Adipocyte (in vitro differentiated cells): ENCODE measurements around the gene AKAP7.

Experiments
- DNase-seq: peaks from one replicate; pipeline ENCODE4 v3.0.0-alpha.2; 2015; ENCODE audit warnings: low read depth
- H3K27me3 ChIP-seq: replicated peaks from 2 replicates; pipeline ENCODE4 v1.7.0; 2013; ENCODE audit warnings: mild to moderate bottlenecking, low read length, moderate library complexity; ENCODE audit not compliant: control insufficient read depth, insufficient read depth
- H3K36me3 ChIP-seq: 2 replicates; pipeline ENCODE4 v1.7.0; 2013; ENCODE audit warnings: low read length, mild to moderate bottlenecking, moderate library complexity; ENCODE audit not compliant: control insufficient read depth, insufficient read depth, severe bottlenecking
- H3K4me1 ChIP-seq: 2 replicates; pipeline ENCODE4 v1.7.0; 2013; ENCODE audit warnings: mild to moderate bottlenecking, low read length, moderate library complexity; ENCODE audit not compliant: control insufficient read depth, insufficient read depth
- H3K4me3 ChIP-seq: 2 replicates; pipeline ENCODE4 v1.7.0; 2013; ENCODE audit warnings: mild to moderate bottlenecking, low read length, moderate library complexity
- H3K9ac ChIP-seq: 2 replicates; pipeline ENCODE4 v1.7.0; 2013; ENCODE audit warnings: mild to moderate bottlenecking, low read length, moderate library complexity
- H3K9me3 ChIP-seq: 2 replicates; pipeline ENCODE4 v1.7.0; 2013; ENCODE audit warnings: mild to moderate bottlenecking, low read length, moderate library complexity; ENCODE audit not compliant: control insufficient read depth

Gene AKAP7

GRCh38 chr6:131226459-131227157 lies 91.3 kb downstream of the AKAP7 start:
- peaks cover 4% of the 10 kb centered on the region for H3K4me1 ChIP-seq
- no peak overlapping the region for H3K4me3 ChIP-seq

GRCh38 chr6:131227158-131227543 lies 91.9 kb downstream of the AKAP7 start:
- Histone ChIP-seq H3K9ac (no peak overlapping the region), H3K27me3 (no peaks in the 10 kb centered on the region), H3K9me3 (no peaks in the 10 kb centered on the region), H3K36me3 (no peaks in the 10 kb centered on the region), H3K4me1 (peaks cover 4% of the 10 kb centered on the region), H3K4me3 (no peak overlapping the region)
- DNase-seq: no peak

More at GRCh38 chr6:131226459-131227157, 91.3 kb downstream of the AKAP7 start:
- no peaks in the 10 kb centered on the region for H3K27me3 ChIP-seq
- H3K9me3 ChIP-seq: no peaks in the 10 kb centered on the region
- no peaks in the 10 kb centered on the region for H3K36me3 ChIP-seq
- DNase-seq: no peak
- H3K9ac ChIP-seq: no peak overlapping the region

- Histone ChIP-seq H3K27me3 (no peaks in the 10 kb centered on the region), H3K9ac (no peak overlapping the region), H3K4me1 (peaks cover 4% of the 10 kb centered on the region), H3K36me3 (no peaks in the 10 kb centered on the region), H3K9me3 (no peaks in the 10 kb centered on the region), H3K4me3 (no peak overlapping the region)
- DNase-seq: no peak
These were observed 95.8 kb downstream of the AKAP7 start for GRCh38 chr6:131231103-131231502.

- no peaks in the 10 kb centered on the region for H3K9me3 ChIP-seq
- H3K9ac ChIP-seq: no peak overlapping the region
- H3K36me3 ChIP-seq: no peaks in the 10 kb centered on the region
- H3K4me1 ChIP-seq: peaks cover 4% of the 10 kb centered on the region
- no peak for DNase-seq
- H3K27me3 ChIP-seq: no peaks in the 10 kb centered on the region
- no peak overlapping the region for H3K4me3 ChIP-seq
These were observed 96.6 kb downstream of the AKAP7 start for GRCh38 chr6:131231891-131232290.

GRCh38 chr6:131244942-131245341 lies 109.7 kb downstream of the AKAP7 start:
- Histone ChIP-seq H3K36me3 (no peaks in the 10 kb centered on the region), H3K4me3 (no peak overlapping the region), H3K4me1 (no peaks in the 10 kb centered on the region), H3K27me3 (no peaks in the 10 kb centered on the region), H3K9me3 (no peaks in the 10 kb centered on the region), H3K9ac (no peak overlapping the region)
- no peak for DNase-seq

- no peaks in the 10 kb centered on the region for H3K36me3 ChIP-seq
- no peaks in the 10 kb centered on the region for H3K27me3 ChIP-seq
- H3K9ac ChIP-seq: peak overlapping the region; percentile 68
- peak overlapping the region; percentile 83 for H3K4me3 ChIP-seq
- H3K9me3 ChIP-seq: no peaks in the 10 kb centered on the region
- peaks cover 7% of the 10 kb centered on the region for H3K4me1 ChIP-seq
- peak; percentile 79 for DNase-seq
These were observed 114.9 kb downstream of the AKAP7 start for GRCh38 chr6:131250122-131250521.

- Histone ChIP-seq H3K4me3 (peak overlapping the region; percentile 83), H3K4me1 (peaks cover 11% of the 10 kb centered on the region), H3K27me3 (no peaks in the 10 kb centered on the region), H3K9ac (peak overlapping the region; percentile 68), H3K9me3 (no peaks in the 10 kb centered on the region), H3K36me3 (no peaks in the 10 kb centered on the region)
- DNase-seq: no peak
These were observed 115.7 kb downstream of the AKAP7 start for GRCh38 chr6:131250936-131251335.

- no peaks in the 10 kb centered on the region for H3K9me3 ChIP-seq
- H3K4me1 ChIP-seq: peaks cover 12% of the 10 kb centered on the region
- no peak overlapping the region for H3K9ac ChIP-seq
- no peaks in the 10 kb centered on the region for H3K27me3 ChIP-seq
- no peak for DNase-seq
- H3K36me3 ChIP-seq: no peaks in the 10 kb centered on the region
- H3K4me3 ChIP-seq: no peak overlapping the region
These were observed 116.4 kb downstream of the AKAP7 start for GRCh38 chr6:131251590-131252199.

- no peak overlapping the region for H3K9ac ChIP-seq
- H3K9me3 ChIP-seq: no peaks in the 10 kb centered on the region
These were observed 120.2 kb downstream of the AKAP7 start for GRCh38 chr6:131255434-131255833.

GRCh38 chr6:131255911-131256310 lies 120.6 kb downstream of the AKAP7 start:
- Histone ChIP-seq H3K27me3 (no peaks in the 10 kb centered on the region), H3K4me3 (no peak overlapping the region), H3K9me3 (no peaks in the 10 kb centered on the region), H3K4me1 (peaks cover 7% of the 10 kb centered on the region), H3K36me3 (no peaks in the 10 kb centered on the region), H3K9ac (no peak overlapping the region)
- DNase-seq: no peak

More at GRCh38 chr6:131255434-131255833, 120.2 kb downstream of the AKAP7 start:
- no peaks in the 10 kb centered on the region for H3K36me3 ChIP-seq
- H3K4me1 ChIP-seq: peaks cover 11% of the 10 kb centered on the region
- DNase-seq: no peak
- no peak overlapping the region for H3K4me3 ChIP-seq
- no peaks in the 10 kb centered on the region for H3K27me3 ChIP-seq

GRCh38 chr6:131257104-131257503 lies 121.8 kb downstream of the AKAP7 start:
- DNase-seq: no peak
- Histone ChIP-seq H3K4me1 (peaks cover 5% of the 10 kb centered on the region), H3K36me3 (no peaks in the 10 kb centered on the region), H3K4me3 (no peak overlapping the region), H3K9ac (no peak overlapping the region), H3K27me3 (no peaks in the 10 kb centered on the region), H3K9me3 (no peaks in the 10 kb centered on the region)
